Amygdala (tissue), 56 donors: ENCODE measurements around the gene HSPBP1.

Experiments
- DNase-seq, 56 donors: peaks; one replicate each; lab custom pipeline; 2025; lab: John Stamatoyannopoulos, UW

The HSPBP1 gene

DNA sequence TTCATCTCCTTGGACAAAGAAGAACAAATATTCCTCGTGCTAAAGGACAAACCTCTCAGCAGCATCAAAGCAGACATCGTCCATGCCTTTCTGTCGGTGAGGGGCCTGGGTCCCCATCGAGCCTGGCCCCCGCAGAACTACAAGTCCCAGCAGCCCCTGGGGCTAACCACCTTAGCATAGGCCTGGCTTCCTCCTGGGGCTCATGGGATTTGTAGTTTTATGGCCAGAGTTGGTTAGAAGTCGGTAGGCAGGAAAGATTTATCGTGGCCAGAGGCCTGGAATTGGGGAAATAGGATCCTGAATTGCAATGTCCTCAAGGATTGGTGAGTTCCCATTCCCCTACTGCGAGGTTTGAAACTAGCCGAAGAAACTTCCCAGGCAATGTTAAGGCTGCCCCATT, 25.6 kb upstream of the HSPBP1 start:
- peak in 1 of 56 donors; percentile 14 for DNase-seq

GRCh38 chr19:55304980-55305379, 25.1 kb upstream of the HSPBP1 start:
- no peak for DNase-seq

- DNase-seq = no peak
Observed at GRCh38 chr19:55304279-55304978, 24.5 kb upstream of the HSPBP1 start.

DNA sequence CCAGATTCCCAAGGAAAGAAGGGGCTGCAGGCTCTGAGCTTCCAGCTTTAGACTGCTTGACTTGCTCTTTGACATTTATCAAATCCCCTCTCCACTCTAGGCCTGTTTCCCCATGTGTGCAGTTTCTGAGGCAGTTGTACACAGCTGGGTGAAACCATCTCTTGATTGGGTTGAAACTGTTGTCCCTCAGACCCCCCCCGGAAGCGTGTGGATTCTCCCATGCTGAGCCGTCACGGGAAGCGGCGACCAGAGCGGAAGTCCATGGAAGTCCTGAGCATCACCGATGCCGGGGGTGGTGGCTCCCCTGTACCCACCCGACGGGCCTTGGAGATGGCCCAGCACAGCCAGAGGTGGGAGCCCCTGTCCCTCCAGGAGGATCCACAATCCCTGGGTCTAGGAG, 23.6 kb upstream of the HSPBP1 start:
- no peak for DNase-seq

DNA sequence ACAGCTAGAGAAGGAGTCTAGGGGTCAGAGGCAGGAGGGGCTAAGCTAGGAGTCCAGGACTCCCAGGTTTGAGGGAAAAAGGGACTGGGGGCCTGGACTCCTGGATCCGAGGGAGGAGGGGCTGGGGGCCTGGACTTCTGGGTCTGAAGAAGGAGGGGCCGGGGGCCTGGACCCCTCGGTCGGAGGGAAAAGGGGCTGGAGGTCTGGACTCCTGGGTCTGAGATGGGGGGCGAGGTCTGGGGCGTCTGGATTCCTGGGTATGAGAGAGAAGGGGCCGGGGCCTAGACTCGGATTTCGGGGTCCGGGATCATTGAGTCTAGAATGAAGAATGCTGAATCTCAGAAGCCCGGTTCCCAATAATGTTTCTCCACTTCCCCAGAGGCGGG, 22.4 kb upstream of the HSPBP1 start:
- no peak for DNase-seq

- DNase-seq = peak in 55 of 56 donors; percentile 14 to 88 (median 67)
Observed at GRCh38 chr19:55301459-55302317, 21.8 kb upstream of the HSPBP1 start.

- peak in 17 of 56 donors; percentile 13 to 52 (median 23) for DNase-seq
Observed at GRCh38 chr19:55300886-55301458, 21.1 kb upstream of the HSPBP1 start.

GRCh38 chr19:55299991-55300390, 20.1 kb upstream of the HSPBP1 start:
- DNase-seq = no peak

GRCh38 chr19:55297267-55297666, 17.4 kb upstream of the HSPBP1 start:
- DNase-seq = no peak

- peak in 2 of 56 donors; percentile 15 to 22 for DNase-seq
Observed at GRCh38 chr19:55289117-55289796, 9.3 kb upstream of the HSPBP1 start.

DNA sequence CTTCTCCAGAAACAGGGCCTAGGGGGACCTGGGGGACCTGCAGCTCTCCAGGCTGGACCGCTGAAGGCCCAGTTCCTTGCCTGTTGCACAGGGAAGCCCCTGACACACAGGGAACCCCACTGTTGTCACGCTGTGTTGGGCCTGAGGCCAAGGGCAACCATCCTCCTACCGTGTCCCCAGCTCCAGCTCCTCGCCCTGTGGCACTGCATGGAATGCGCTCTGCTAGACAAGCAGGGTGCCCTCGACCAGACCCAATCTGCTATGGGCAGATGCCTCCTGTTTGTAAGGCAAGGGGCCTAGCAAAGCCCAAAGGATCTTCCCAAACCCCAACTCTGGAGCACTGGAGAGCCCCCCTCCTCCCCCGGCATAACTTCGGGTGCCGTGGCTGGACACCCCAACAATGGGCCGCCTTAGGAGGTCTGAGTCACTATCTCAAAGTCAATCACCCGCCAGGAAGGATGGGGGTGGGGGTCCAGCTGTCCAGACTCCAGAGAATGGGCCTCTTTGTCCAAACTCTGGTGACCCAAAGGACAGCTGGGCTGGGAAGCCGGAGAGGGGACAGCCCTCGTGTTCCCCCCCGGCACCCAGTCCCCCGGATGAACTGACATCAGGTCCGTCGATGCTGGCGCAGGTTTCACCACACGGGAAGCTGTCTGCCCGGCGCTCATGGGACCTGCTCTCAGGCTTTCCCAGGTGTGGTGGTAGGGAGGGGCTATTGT, 7.6 kb upstream of the HSPBP1 start:
- peak in 55 of 56 donors; percentile 50 to 95 (median 86) for DNase-seq

DNA sequence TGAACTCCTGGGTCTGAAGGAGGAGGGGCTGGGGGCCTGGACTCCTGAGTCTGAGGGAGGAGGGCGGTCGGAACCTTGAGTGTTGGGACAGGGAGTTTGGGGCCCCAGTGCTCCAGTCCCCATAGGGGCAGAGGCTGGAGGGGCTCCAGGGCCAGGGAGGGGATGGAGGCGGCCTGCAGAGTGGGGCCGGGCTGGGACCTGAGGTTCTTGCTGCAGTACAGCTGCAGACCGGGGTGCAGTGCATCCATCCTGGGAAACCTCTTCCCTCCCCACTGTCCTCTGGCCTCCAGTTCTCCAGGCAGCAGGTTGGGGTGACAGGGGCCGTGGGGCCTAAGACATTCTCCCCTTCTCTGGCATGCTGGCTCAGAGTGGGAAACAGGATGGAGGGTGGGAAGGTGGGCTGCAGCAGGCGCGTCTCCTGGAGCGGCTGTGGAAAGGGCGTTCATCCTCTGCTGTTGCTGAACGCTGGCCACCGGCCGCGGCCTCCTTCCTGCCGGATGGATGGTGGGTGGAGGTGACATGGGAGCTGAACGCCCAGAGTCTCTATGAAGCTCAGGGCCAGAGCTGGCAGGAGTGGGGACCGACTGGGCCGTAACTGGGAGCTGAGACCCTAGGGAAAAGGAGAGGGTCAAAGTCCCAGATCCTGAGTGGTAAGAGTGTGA, 5.5 kb upstream of the HSPBP1 start:
- peak in 11 of 56 donors; percentile 14 to 48 (median 34) for DNase-seq

DNA sequence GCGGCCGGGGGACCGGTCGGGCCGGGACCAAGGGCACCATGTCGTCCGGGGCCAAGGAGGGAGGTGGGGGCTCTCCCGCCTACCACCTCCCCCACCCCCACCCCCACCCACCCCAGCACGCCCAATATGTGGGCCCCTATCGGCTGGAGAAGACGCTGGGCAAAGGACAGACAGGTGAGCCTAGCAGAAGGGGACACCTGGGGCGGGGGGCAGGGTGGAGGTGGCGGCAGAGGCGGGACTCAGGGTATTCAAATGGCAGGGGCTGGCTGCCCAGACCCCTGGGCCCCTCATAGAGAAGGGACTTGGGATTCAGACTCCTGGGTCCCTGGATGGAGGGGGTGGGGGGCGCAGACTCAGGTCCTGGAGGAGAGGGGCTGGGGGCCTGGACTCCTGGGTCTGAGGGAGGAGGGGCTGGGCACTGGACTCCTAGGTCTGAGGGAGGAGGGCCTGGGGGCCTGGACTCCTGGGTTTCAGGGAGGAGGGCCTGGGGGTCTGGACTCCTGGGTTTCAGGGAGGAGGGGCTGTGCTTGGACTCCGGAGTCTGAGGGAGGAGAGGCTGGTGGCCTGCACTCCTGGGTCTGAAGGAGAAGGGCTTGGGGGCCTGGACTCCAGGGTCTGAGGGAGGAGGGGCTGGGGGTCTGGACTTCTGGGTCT, 4.6 kb upstream of the HSPBP1 start:
- peak in 7 of 56 donors; percentile 23 to 55 (median 33) for DNase-seq

- DNase-seq = peak in 54 of 56 donors; percentile 27 to 91 (median 77)
Observed at GRCh38 chr19:55283548-55284377, 3.9 kb upstream of the HSPBP1 start, which contains the start of gene BRSK1. Gene BRSK1 (plus strand): TSS chr19:55283997. CDS start chr19:55284443, 446 bp downstream.

DNA sequence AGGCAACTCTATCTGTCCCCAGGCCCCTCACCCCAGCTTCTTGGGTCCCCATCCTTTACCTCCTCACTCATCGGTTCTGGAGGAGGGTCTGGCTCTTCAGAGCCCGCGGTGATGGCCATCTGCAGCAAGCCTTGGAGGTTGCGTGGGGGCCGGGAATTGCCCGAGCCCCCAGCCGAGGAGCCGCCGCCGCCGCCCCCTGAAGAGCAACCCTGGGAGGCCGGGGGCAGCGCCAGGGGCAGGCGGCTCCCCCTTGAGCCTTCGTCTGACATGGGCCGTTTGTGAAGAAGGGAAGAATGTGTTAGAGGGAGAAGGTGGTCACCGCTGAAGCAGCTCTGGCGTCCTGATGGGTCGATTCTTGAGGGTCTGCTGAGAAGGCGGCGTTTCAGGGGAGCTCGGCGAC, 570 bp downstream of the HSPBP1 start:
- no peak for DNase-seq

- DNase-seq = no peak
Observed at GRCh38 chr19:55278391-55279135, 1.3 kb downstream of the HSPBP1 start.

DNA sequence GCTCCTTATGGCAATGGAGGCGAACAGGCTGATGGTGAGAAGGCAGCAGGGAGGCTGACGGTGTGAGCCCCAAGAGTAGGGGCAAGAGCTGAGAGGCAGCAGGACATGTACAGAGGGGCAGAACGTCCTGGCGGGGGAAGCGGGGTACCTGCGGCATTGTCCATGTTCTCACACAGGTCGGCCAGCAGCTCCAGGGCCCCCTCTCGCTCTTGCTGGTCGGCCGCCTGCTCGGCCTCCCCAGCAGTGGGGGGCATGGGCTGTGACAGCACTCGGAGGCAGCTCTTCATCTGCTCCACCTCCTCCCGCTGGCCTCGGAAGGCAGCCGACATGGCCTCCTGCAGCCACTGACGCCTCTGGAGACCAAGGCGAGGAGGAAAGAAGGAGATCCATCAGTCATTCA, 2.4 kb downstream of the HSPBP1 start:
- DNase-seq = no peak
